ENCODE data around the gene ZNF747.

DNA sequence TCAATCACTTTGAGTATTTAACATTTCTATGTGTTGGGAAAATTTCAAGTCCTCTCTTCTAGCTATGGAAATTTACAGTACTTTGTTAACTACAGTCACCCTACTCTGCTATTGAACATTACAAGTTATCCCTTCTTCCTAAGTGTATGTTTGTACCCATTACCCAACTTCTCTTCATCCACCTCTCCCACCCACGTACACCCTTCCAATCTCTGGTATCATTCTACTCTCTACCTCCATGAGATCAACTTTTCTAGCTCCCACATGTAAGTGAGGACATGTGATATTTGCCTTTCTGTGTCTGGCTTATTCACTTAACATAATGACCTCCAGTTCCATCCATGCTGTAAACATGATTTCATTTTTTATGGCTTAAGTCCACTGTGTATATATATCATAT lies 40.0 kb upstream of the ZNF747 start:
- TF ChIP-seq EZH2 (IDR thresholded peaks at IDR 0.05; ENCODE audit: low read length, unreplicated experiment) = no peak
- TF ChIP-seq, protein P1, sequence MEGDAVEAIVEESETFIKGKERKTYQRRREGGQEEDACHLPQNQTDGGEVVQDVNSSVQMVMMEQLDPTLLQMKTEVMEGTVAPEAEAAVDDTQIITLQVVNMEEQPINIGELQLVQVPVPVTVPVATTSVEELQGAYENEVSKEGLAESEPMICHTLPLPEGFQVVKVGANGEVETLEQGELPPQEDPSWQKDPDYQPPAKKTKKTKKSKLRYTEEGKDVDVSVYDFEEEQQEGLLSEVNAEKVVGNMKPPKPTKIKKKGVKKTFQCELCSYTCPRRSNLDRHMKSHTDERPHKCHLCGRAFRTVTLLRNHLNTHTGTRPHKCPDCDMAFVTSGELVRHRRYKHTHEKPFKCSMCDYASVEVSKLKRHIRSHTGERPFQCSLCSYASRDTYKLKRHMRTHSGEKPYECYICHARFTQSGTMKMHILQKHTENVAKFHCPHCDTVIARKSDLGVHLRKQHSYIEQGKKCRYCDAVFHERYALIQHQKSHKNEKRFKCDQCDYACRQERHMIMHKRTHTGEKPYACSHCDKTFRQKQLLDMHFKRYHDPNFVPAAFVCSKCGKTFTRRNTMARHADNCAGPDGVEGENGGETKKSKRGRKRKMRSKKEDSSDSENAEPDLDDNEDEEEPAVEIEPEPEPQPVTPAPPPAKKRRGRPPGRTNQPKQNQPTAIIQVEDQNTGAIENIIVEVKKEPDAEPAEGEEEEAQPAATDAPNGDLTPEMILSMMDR (conservative IDR thresholded peaks at IDR 0.05; ENCODE audit: low read depth, low read length) = no peak
- TF ChIP-seq EZH2phosphoT487 (IDR thresholded peaks at IDR 0.05; ENCODE audit: borderline replicate concordance, low read length) = no peak
